GM18502 (cell line): ENCODE measurements around the gene TRPT1.
A peak's percentile ranks its signal among the peaks of the same experiment; 100 is the strongest.

Experiments
- ATAC-seq: cut with Tn5 transposase; IDR thresholded peaks from one replicate; pipeline ENCODE4 v1.9.1; 2021; ENCODE audit warnings: mild to moderate bottlenecking; ENCODE audit not compliant: unreplicated experiment, poor library complexity

The TRPT1 gene

DNA sequence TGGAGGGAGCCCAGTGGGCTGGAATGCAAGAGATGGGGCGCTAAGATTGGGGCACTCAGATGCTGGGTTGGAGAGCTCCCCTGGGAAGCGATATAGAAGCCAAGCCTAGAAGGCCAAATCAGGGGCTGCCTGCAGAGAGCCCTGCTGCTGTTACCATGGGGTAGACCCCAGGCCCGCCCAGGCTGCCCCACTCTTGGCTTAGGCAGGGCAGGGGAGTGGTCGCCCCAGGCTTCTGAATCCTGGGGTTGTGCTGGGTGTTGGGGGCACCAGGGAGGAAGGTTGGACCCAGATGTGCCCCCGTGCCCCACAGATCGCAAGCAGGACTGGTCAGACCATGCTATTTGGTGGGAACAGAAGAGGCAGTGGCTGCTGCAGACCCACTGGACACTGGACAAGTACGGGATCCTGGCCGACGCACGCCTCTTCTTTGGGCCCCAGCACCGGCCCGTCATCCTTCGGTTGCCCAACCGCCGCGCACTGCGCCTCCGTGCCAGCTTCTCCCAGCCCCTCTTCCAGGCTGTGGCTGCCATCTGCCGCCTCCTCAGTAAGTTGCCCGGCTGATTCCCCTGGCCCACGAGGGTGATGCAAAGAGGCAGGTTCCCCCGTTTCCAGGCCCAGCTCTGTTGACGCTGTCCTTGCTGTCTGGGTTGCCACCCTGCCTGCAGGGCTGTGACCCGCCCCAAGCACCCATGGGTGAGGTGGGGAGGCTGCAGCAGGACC is 15.5 kb downstream of the TRPT1 start:
- ATAC-seq: no peak

- no peak for ATAC-seq
Measured at GRCh38 chr11:64209563-64209843, 16.5 kb downstream of the TRPT1 start.

DNA sequence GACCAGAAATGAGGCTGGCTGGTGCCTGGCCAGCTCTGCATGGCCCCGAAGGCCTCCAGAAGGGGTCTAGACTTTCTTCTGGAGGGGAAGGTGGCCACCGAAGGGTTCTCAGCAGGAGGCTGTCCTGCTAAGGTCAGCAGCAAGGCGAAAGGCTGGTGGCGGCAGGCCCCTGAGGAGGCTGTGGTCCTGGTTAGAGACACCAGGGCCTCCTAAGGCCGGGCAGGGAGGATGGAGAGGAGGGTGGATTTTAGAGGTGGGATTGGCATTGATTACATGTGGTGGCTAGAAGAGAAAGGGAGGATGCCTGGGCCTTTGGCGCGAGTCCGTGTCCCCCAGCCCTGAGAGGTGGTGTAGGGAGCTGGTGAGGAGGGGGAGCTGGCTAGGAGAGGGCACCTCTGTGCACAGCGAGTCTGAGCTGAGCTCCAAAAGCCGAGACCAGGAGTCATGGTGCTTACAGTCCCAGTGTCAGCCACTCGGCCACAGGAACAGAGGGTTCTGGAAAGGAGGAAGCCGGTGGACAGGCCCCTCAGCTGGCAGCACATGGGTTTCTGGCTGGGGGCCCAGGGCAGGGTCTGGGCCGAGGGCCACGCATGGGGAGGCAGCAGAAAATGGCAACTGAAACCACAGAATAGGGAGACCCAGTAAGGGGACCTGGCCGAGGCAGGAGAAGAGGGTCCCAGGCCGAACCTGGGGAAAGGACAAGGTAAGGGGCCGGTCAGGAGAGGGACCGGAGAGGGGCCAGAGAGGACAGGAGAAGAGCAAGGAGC is 17.0 kb downstream of the TRPT1 start:
- no peak for ATAC-seq

DNA sequence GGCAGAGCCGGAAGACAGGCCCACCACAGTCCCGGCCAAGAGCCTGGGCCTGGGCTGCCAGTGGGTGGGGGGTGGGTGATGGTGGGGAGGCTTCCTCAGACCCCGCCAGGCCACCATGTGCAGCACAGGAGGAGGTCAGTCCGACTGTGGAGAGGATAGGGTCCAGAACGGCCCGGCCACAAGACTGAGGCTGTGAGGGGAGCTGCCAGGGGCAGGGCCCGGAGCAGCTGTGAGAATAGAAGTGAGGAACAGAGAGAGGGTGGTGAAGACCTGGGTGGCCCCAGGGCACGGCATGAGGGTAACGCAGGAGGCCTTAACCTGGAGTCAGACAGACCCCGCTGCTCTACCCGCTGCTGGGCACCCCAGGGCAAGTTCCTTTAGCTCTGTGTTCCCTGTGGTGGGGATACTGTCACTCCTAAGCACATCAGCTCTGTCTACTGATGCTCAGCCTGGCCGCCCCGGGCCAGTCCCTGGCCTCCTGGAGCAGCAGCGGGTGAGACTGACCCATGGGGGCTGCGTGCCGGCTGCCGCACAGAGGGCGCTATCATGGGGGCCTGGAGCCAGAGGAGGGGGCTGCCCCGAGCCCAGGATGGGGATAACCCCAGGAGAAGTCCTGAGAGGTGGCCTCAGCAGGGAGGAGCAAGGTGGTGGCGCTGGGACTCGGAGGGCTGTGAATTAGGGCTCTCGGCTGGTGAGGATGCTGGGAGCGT is 17.7 kb downstream of the TRPT1 start:
- ATAC-seq: no peak

DNA sequence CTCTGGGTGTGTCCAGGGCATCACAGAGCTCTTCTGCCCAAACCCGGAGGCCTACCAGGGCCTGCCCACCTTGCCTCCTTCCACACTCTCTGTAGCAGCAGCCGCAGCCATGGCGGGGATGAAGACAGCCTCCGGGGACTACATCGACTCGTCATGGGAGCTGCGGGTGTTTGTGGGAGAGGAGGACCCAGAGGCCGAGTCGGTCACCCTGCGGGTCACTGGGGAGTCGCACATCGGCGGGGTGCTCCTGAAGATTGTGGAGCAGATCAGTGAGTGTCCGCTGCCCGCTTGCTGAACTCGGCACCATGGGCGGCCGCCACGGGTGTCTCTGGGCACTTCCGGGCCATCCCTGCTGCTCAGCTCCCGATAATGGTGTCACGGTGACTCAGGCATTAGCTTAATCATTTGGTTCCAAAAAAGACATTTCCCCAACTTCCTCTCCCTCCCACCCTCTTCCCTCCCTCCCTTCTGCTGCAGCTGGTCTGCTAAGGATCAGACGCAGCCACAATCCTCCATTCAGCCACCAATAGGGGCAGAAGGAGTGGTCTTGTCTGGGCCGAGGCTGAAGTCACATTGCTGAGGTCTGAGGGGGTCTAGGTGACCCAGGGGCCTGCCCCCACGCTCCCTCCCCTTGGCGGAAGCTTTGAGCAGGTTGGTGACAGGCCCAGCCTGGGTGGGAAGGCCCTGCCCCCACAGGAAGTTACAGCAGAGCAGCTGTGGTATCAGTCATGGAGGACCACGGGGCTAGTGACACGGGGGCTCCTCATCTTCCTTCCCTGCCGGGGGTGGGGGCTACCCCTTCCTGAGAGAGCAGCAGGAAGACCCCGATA is 18.5 kb downstream of the TRPT1 start:
- ATAC-seq: peak; percentile 63

- peak; percentile 3 for ATAC-seq
Measured at GRCh38 chr11:64206457-64207255, 19.3 kb downstream of the TRPT1 start, which contains the start of gene FERMT3. Gene FERMT3 (plus strand): TSS chr11:64206721. CDS start chr11:64207365, 644 bp downstream.

DNA sequence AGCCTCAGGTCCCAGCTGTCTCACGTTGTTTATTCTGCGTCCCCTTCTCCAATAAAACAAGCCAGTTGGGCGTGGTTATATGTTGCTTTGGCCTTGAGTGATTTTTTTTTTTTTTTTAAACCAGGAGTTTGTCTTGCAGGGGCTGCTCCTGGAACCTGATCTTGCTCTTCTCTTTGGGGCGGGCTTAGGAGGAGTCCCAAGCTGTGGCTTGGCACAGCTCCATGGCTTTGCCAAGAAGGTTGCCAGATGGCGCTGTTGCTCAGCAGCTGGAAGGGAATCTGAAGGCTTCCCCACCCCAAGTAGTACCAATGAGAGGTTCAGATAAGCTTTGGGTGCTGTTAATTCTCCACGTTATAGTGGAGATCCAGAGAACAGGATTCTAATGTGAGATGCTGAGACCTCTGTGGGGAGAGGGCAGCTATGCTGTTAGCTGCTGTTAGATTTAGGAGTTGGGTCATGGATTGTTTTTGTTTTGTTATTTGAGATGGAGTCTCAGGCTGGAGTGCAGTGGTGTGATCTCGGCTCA is 21.5 kb downstream of the TRPT1 start:
- ATAC-seq: no peak

DNA sequence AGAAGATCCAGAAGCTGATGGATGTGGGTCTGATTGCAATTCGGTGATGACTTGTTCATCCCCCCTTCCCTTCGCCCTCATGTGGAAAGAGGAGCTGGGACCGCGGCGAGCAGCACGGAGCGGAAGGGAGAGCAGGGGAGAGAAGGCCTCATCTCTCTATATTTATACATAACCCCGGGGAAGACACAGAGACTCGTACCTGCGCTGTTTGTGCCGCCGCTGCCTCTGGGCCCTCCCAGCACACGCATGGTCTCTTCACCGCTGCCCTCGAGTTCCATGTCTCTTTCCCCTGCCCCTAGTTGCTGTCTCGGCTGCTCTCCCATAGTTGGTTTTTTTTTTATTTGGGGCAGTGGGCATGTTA is 21.9 kb downstream of the TRPT1 start:
- ATAC-seq: no peak

- no peak for ATAC-seq
Measured at GRCh38 chr11:64203421-64204079, 22.4 kb downstream of the TRPT1 start.

- ATAC-seq: no peak
Measured at GRCh38 chr11:64202992-64203391, 23.0 kb downstream of the TRPT1 start.

- no peak for ATAC-seq
Measured at GRCh38 chr11:64201543-64201942, 24.4 kb downstream of the TRPT1 start.

- ATAC-seq: no peak
Measured at GRCh38 chr11:64198511-64198910, 27.5 kb downstream of the TRPT1 start.

DNA sequence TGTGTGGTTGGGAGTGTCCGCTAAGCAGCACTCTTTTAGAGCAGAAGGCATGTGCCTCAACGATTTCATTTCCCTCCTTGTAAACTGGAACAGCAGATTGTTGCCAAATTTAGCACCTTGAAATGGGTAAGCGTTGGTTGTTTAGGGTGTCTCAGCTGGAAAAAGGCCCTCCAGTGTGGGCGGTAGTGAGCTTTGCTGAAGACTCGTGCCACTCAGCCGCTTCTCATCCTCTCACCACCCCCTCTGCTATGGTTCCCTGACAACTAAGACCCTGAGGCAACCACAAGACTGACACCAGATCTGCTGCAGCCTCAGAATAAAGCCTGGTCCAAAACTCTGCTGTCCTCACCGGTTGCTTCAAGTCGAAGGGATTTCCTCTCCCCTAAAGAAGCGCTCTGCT is 29.4 kb downstream of the TRPT1 start:
- ATAC-seq: no peak

DNA sequence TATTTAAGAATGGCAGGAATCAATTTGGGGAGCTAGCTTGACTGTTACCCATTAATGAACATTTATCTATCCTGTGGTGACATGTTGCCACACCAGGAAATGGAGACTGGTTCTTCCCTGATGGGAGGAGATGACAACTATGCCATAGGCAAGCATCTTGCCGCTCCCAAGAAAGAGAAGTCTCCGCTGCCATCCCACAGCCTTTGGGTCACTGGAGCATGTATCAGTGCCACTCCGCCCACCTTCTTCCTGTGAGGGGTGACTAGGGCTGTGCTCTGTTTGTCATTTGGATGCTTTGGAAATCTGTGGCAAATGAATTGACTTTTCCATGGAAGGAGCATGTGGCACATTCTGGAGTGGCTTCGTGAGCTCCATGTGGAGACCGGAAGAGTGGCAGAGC is 33.6 kb downstream of the TRPT1 start:
- ATAC-seq: no peak

GRCh38 chr11:64186492-64187165 is 39.4 kb downstream of the TRPT1 start:
- peak; percentile 0 for ATAC-seq

GRCh38 chr11:64185693-64186491 is 40.1 kb downstream of the TRPT1 start, which contains the start of gene STIP1:
Gene STIP1 (plus strand): TSS chr11:64186171. CDS start chr11:64186262, 91 bp downstream.
- ATAC-seq: peak; percentile 85

- peak; percentile 18 for ATAC-seq
Measured at GRCh38 chr11:64185175-64185692, 40.8 kb downstream of the TRPT1 start.
